Measurements from ENCODE around the gene HMGCL.

GRCh38 chr1:23864801-23865542 lies 39.7 kb upstream of the HMGCL start:
- TF ChIP-seq EZH2phosphoT487 (IDR thresholded peaks at IDR 0.05; ENCODE audit: low read length) (no peak), CTCF (IDR thresholded peaks at IDR 0.05; ENCODE audit: low read length) (no peak), EZH2 (optimal IDR thresholded peaks at IDR 0.05; ENCODE audit: low read depth, low read length) (no peak)

Measured in MM.1S (cell line).